ENCODE results near the gene SELP.

SELP gene

DNA sequence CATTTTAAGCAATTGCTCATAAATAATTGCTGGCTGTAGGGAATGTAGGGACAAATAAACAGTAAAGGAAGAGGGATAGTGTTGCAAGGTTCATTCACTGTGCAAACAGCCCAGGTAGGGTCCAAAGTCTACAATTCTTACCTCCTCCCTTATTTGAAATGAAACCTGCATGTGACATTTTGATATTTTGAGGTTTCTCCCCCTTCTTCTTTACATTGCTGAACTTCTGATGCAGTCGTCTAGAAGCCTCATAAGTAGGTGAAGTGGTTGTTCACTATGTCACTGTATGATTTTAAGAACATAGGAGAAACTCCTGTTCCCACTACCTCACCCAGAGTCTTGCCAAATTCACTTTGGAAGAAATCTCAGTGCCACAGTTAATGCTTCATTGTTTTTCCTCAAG lies 59.8 kb downstream of the SELP start:
- Histone ChIP-seq H3K27me3 (replicated peaks; ENCODE audit: insufficient read depth, low read length) (no peaks in the 10 kb centered on the region), H3K4me3 (ENCODE audit: low read length) (no peak overlapping the region), H3K4me2 (ENCODE audit: low read depth, low read length) (no peak overlapping the region), H3K9ac (ENCODE audit: low read length) (no peak overlapping the region), H3K27ac (ENCODE audit: low read length) (no peak overlapping the region), H3K79me2 (ENCODE audit: low read length) (no peaks in the 10 kb centered on the region), H3K9me3 (replicated peaks; ENCODE audit: insufficient read depth, low read length) (no peaks in the 10 kb centered on the region), H3K36me3 (replicated peaks; ENCODE audit: insufficient read depth, low read length) (no peaks in the 10 kb centered on the region), H2AFZ (ENCODE audit: low read length) (no peak overlapping the region), H4K20me1 (ENCODE audit: insufficient read depth, low read length) (no peaks in the 10 kb centered on the region), H3K4me1 (ENCODE audit: low read length) (no peaks in the 10 kb centered on the region), H3K9me2 (replicated peaks; ENCODE audit: insufficient read depth, low read length) (no peaks in the 10 kb centered on the region), H3F3A (ENCODE audit: insufficient read depth, low read length) (no peaks in the 10 kb centered on the region)
- no peak for DNase-seq
- no peak for TF ChIP-seq EZH2 (optimal IDR thresholded peaks at IDR 0.05; ENCODE audit: low read depth, low read length)
- no peak for TF ChIP-seq CTCF (IDR thresholded peaks at IDR 0.05; ENCODE audit: low read length)
- TF ChIP-seq EZH2phosphoT487 (IDR thresholded peaks at IDR 0.05; ENCODE audit: low read length) = no peak

DNA sequence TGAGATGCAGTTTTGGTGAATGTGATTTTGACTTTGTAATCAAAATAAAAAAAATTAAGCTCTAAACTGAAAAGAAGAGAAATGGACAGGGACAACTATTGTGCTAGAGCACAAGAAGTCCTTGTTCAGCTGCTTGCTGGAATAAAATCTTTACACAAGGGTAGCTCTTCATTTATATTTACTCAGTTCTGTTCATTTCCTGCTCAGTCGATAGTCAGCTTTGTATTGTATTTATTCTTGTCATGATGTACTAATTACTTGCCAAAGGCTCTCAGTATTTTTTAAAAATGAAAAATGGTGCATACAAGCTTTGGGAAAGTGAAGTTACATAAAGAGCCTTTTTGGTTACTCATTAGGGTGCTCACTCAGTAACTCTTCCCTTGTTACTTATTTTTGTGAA lies 61.4 kb downstream of the SELP start:
- Histone ChIP-seq H3K4me1 (ENCODE audit: low read length) (no peaks in the 10 kb centered on the region), H3K9ac (ENCODE audit: low read length) (no peak overlapping the region), H3F3A (ENCODE audit: insufficient read depth, low read length) (no peaks in the 10 kb centered on the region), H3K27ac (ENCODE audit: low read length) (no peak overlapping the region), H4K20me1 (ENCODE audit: insufficient read depth, low read length) (no peaks in the 10 kb centered on the region), H2AFZ (ENCODE audit: low read length) (no peak overlapping the region), H3K9me2 (replicated peaks; ENCODE audit: insufficient read depth, low read length) (no peaks in the 10 kb centered on the region), H3K79me2 (ENCODE audit: low read length) (no peaks in the 10 kb centered on the region), H3K9me3 (replicated peaks; ENCODE audit: insufficient read depth, low read length) (no peaks in the 10 kb centered on the region), H3K4me2 (ENCODE audit: low read depth, low read length) (no peak overlapping the region), H3K27me3 (replicated peaks; ENCODE audit: insufficient read depth, low read length) (no peaks in the 10 kb centered on the region), H3K36me3 (replicated peaks; ENCODE audit: insufficient read depth, low read length) (no peaks in the 10 kb centered on the region), H3K4me3 (ENCODE audit: low read length) (no peak overlapping the region)
- TF ChIP-seq EZH2 (optimal IDR thresholded peaks at IDR 0.05; ENCODE audit: low read depth, low read length) = no peak
- no peak for TF ChIP-seq EZH2phosphoT487 (IDR thresholded peaks at IDR 0.05; ENCODE audit: low read length)
- no peak for TF ChIP-seq CTCF (IDR thresholded peaks at IDR 0.05; ENCODE audit: low read length)
- DNase-seq = no peak

- Histone ChIP-seq H3F3A (ENCODE audit: insufficient read depth, low read length) (no peaks in the 10 kb centered on the region), H3K4me3 (ENCODE audit: low read length) (no peak overlapping the region), H3K9me3 (replicated peaks; ENCODE audit: insufficient read depth, low read length) (no peaks in the 10 kb centered on the region), H3K36me3 (replicated peaks; ENCODE audit: insufficient read depth, low read length) (no peaks in the 10 kb centered on the region), H4K20me1 (ENCODE audit: insufficient read depth, low read length) (no peaks in the 10 kb centered on the region), H2AFZ (ENCODE audit: low read length) (no peak overlapping the region), H3K9ac (ENCODE audit: low read length) (no peak overlapping the region), H3K27ac (ENCODE audit: low read length) (no peak overlapping the region), H3K4me2 (ENCODE audit: low read depth, low read length) (no peak overlapping the region), H3K27me3 (replicated peaks; ENCODE audit: insufficient read depth, low read length) (no peaks in the 10 kb centered on the region), H3K4me1 (ENCODE audit: low read length) (no peaks in the 10 kb centered on the region), H3K9me2 (replicated peaks; ENCODE audit: insufficient read depth, low read length) (no peaks in the 10 kb centered on the region), H3K79me2 (ENCODE audit: low read length) (no peaks in the 10 kb centered on the region)
- no peak for DNase-seq
- no peak for TF ChIP-seq EZH2 (optimal IDR thresholded peaks at IDR 0.05; ENCODE audit: low read depth, low read length)
- no peak for TF ChIP-seq CTCF (IDR thresholded peaks at IDR 0.05; ENCODE audit: low read length)
- no peak for TF ChIP-seq EZH2phosphoT487 (IDR thresholded peaks at IDR 0.05; ENCODE audit: low read length)
Measured at GRCh38 chr1:169565335-169566271, 64.3 kb downstream of the SELP start.
